ENCODE results near the gene RAB1B.

The RAB1B gene

DNA sequence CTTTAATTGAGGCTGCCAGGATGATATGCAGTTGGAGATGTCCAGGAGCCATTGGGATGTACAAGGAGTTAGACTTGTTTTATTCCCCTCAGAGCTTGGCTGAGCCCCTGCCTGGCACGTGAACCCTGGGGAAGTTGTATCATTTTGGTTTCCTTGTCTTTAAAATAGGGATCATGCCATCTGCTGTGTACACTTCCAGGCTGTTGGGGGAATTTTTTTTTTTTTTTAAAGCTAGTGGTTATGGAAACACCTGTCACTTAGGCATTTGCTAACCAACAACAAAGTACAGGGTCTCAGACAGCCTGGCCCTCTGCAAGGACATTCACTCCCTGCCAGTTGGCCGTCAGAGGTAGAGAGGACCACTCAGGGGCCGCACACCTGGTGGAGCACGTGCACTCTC, 8.5 kb upstream of the RAB1B start:
- DNase-seq (ENCODE audit: low spot score): no peak
- TF ChIP-seq, protein P1, sequence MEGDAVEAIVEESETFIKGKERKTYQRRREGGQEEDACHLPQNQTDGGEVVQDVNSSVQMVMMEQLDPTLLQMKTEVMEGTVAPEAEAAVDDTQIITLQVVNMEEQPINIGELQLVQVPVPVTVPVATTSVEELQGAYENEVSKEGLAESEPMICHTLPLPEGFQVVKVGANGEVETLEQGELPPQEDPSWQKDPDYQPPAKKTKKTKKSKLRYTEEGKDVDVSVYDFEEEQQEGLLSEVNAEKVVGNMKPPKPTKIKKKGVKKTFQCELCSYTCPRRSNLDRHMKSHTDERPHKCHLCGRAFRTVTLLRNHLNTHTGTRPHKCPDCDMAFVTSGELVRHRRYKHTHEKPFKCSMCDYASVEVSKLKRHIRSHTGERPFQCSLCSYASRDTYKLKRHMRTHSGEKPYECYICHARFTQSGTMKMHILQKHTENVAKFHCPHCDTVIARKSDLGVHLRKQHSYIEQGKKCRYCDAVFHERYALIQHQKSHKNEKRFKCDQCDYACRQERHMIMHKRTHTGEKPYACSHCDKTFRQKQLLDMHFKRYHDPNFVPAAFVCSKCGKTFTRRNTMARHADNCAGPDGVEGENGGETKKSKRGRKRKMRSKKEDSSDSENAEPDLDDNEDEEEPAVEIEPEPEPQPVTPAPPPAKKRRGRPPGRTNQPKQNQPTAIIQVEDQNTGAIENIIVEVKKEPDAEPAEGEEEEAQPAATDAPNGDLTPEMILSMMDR (IDR thresholded peaks at IDR 0.05; ENCODE audit: borderline replicate concordance, control extremely low read depth, extremely low read depth, insufficient read depth, missing control alignments): no peak
- in situ Hi-C loops (cut with MboI; ENCODE audit: low sequenced_read_pairs, unreplicated experiment): no loop called here

DNA sequence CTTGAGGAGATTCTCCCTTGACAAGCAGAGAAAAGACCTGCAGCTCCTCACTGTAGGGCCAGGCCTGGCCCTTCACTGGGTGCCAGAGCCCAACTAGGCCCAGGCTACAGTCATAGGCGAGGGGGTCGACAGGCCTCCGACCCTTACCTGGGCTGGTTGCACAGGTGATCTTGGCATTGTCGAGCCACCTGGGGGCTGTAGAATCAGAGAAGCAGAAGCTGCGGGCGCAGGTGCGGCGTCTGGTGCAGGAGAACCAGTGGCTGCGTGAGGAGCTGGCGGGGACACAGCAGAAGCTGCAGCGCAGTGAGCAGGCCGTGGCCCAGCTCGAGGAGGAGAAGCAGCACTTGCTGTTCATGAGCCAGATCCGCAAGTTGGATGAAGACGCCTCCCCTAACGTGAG, 6.9 kb upstream of the RAB1B start:
- TF ChIP-seq, protein P1 (IDR thresholded peaks at IDR 0.05; ENCODE audit: borderline replicate concordance, control extremely low read depth, extremely low read depth, insufficient read depth, missing control alignments): no peak
- DNase-seq (ENCODE audit: low spot score): no peak
- in situ Hi-C loops (cut with MboI; ENCODE audit: low sequenced_read_pairs, unreplicated experiment): no loop called here

DNA sequence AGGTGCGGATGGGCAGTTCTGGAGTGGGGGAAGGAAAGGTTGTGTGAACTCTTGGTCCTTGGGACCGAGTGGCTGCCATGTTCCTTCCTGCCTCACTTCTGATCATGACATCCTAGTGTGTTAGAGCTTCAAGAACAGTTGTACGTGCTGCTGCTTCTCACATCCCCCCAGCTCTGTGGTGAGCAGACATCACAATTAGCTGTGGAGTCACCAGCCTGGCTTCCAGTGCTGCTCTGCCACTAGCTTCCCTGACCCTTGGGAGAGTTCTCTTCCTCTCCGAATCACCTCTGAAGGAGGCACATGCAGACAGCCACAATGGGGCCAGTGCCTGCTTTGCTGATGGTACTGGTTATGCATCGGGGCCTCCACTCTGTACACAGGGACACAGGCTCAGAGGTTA, 6.2 kb upstream of the RAB1B start:
- TF ChIP-seq, protein P1 (IDR thresholded peaks at IDR 0.05; ENCODE audit: borderline replicate concordance, control extremely low read depth, extremely low read depth, insufficient read depth, missing control alignments): no peak

DNA sequence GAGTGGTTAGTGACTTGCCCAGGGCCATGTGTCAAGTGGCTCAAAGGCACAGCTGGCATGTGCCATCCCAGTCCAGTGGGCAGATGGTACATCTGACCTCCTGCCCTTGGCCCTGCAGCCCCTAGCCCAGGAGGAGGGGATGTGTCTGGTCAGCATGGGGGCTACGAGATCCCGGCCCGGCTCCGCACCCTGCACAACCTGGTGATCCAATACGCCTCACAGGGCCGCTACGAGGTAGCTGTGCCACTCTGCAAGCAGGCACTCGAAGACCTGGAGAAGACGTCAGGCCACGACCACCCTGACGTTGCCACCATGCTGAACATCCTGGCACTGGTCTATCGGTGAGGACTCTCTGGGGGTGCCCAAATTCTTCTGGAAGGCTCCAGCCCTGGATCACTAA, 5.7 kb upstream of the RAB1B start:
- in situ Hi-C loops (cut with MboI; ENCODE audit: low sequenced_read_pairs, unreplicated experiment): no loop called here
- no peak for DNase-seq (ENCODE audit: low spot score)
- TF ChIP-seq, protein P1 (IDR thresholded peaks at IDR 0.05; ENCODE audit: borderline replicate concordance, control extremely low read depth, extremely low read depth, insufficient read depth, missing control alignments): no peak

More for the DNA sequence above, 6.2 kb upstream of the RAB1B start:
- no peak for DNase-seq (ENCODE audit: low spot score)
- in situ Hi-C loops (cut with MboI; ENCODE audit: low sequenced_read_pairs, unreplicated experiment): no loop called here

DNA sequence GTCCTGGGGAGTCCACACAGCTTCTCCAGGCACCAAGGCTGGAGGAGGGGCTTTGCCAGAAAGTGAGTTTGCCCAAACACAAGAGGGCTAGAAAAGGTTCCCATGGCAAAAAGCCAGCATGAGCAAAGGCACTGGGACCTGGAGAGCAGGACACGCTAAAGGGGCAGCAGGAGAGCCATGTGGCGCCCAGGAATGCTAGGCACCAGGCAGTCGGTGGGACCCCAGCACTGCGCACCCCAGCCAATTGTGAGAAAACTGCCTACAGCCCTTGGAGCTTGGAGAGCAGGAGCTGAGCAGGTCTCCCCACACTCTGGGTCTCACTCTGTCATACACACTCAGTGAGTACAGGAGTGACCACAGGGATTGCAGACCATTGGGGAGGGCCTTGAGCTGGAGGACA, 5.2 kb upstream of the RAB1B start:
- TF ChIP-seq, protein P1 (IDR thresholded peaks at IDR 0.05; ENCODE audit: borderline replicate concordance, control extremely low read depth, extremely low read depth, insufficient read depth, missing control alignments): no peak
- in situ Hi-C loops (cut with MboI; ENCODE audit: low sequenced_read_pairs, unreplicated experiment): no loop called here
- no peak for DNase-seq (ENCODE audit: low spot score)

DNA sequence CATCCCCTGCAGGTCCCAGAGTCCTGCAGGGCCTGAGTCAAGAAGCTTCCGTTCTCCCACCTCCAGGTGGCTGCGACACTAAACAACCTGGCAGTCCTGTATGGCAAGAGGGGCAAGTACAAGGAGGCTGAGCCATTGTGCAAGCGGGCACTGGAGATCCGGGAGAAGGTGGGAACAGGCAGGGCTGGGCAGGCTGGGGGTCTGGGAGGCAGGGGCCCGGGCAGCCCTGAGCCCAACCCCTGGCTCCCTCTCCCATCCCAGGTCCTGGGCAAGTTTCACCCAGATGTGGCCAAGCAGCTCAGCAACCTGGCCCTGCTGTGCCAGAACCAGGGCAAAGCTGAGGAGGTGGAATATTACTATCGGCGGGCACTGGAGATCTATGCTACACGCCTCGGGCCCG, 4.7 kb upstream of the RAB1B start:
- no peak for DNase-seq (ENCODE audit: low spot score)
- TF ChIP-seq, protein P1 (IDR thresholded peaks at IDR 0.05; ENCODE audit: borderline replicate concordance, control extremely low read depth, extremely low read depth, insufficient read depth, missing control alignments): no peak
- in situ Hi-C loops (cut with MboI; ENCODE audit: low sequenced_read_pairs, unreplicated experiment): no loop called here

DNA sequence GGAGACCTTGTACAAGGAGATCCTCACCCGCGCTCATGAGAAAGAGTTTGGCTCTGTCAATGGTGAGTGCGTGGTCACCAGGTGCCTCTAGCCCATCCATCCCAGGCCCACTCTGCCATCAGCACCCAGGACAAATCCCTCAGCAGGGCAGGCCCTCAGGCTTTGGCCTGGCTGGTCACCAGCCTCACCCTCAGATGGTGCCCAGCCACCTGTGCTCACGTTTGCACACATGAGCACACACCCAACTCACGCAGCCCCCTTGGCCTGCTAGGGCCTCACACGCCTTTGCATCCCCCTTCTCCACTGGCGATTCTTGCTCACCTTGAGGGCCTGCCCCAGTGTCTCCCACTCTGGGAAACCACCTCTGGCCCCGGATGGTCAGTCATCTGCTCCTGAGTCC, 4.1 kb upstream of the RAB1B start:
- in situ Hi-C loops (cut with MboI; ENCODE audit: low sequenced_read_pairs, unreplicated experiment): no loop called here
- DNase-seq (ENCODE audit: low spot score): no peak
- TF ChIP-seq, protein P1 (IDR thresholded peaks at IDR 0.05; ENCODE audit: borderline replicate concordance, control extremely low read depth, extremely low read depth, insufficient read depth, missing control alignments): no peak
